Activated CD8-positive, alpha-beta memory T cell treated with anti-CD3 and anti-CD28 coated beads for 1 hour (primary cell): ENCODE measurements around the gene SLAMF8.
A peak's percentile ranks its signal among the peaks of the same experiment; 100 is the strongest.

Experiments used
- DNase-seq, 2 donors: peaks; one replicate each; pipeline ENCODE4 v3.0.0-alpha.2; 2020; ENCODE audit warnings: low read depth in 1 of 2; ENCODE audit errors: extremely low read depth in 1 of 2

The SLAMF8 gene

DNA sequence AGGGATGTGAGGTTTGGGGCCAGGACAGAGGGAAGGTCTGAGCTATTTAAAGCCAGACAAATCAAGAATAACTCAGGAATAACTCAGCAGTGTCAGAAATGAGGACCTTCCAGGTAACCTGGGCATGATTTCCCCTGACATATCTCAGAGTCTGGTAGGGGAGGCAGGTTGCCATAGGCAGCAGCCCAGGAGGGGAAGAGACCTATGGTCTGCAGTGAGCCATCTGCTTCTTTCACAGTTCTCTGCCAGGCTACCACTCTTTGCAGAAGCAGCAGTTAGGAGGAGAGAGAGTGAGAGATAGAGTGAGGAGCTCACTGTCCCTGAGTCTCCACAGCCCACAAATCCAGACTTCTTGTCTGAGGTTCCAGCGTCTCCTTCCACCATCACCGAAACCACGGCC is 42.1 kb downstream of the SLAMF8 start:
- DNase-seq: no peak

DNA sequence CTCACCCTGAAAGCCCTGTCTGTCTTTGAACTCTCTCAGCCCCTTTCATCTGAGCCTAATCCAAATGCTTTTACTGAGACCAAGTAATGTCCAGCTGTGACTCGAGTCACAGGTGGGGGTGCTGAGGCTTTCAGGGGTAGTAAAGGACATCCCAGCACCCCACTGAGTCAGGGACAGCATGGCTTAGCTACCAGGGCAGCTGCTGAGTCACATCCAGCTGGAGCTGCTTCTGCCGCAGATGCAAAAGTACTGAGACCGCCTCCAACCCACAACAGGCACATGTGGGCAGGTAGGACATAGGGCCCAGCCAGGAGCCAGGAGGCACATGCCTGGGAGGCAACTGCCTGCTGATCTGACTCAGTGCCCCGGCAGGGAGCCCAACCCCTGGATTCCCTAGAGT is 42.5 kb downstream of the SLAMF8 start:
- DNase-seq: no peak

DNA sequence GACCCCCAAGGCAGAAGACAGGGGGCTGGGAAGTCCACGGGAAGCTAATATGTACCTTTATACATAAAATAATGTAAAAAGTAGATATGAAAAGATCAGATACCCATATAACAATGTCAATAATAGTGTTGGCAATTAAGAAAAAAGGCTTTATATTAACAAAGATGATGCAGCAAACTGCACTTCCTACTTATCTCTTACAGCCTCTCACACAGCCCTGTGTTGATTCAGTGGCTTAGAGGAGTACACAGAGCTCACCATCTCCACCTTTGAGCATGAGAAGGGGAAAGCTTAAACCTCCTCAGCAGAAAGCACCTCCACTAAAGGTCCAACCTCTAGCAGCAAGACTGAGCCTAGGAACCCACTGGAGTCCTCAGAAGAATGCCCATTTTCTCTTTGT is 42.9 kb downstream of the SLAMF8 start:
- DNase-seq: no peak

- no peak for DNase-seq
Measured at GRCh38 chr1:159870704-159871103, 44.0 kb downstream of the SLAMF8 start.

DNA sequence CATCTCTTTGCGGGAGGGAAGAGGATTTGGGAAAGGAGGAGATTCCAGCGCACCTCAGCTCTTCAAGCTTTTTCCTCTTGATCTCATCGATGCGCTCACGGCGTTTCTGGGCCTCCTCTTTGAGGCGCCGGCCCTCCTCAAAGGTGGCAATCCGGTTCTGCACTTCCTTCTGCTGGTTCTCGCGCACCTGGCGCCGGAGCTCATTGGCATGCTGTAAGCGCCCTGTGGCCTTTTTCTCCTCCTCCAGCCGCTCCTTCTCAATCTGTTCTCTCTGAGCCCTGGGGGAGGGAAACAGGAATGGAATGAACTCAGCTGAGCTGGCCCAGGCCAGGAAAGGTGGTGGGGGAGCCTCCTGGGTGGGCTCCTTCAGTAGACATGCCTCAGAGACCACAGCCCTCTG is 46.2 kb downstream of the SLAMF8 start:
- no peak for DNase-seq

DNA sequence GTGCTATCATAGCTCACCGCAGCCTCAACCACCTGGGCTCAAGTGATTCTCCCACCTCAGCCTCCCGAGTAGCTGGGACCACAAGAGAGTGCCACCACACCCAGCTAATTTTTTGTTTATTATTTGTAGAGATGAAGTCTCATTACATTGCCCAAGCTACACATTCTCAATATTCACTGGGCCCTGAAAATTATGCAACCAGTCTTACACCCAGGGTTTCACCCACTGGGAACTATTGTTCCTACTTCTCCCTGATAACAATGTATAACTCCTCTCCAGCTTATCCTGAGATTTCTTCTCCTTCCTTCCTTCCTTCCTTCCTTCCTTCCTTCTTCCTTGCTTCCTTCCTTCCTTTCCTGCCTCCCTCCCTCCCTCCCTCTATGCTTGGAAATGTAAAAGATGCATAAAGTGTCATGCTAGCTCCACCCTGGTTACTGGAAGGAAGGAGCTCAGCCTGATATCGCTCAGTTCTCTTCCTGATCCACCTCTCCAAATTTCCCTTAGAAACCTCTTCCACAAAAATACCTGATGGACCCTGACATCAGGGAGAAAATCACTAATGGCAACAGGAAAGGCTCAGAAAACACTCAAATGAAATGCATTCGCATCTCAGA is 47.0 kb downstream of the SLAMF8 start:
- DNase-seq: no peak

- DNase-seq: no peak
Measured at GRCh38 chr1:159877695-159878444, 51.2 kb downstream of the SLAMF8 start.

DNA sequence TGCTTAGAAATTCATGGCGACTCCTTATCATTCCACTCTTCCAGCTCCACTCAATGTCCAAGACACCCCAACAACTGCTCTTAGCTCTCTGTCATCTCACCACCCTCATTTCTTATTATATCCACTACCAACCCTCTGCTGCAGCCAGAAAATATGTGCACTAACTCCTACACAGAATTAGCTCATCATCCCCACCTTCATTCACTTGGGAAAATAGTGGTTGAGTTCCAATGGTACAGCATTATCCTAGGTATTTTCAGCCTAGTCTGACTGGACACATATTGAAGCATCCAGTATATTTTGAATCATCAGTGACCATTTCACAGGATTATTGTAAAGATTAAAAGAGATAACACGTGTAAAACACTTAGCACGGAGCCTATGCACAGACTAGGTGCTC is 52.5 kb downstream of the SLAMF8 start:
- DNase-seq: no peak

- DNase-seq: no peak
Measured at GRCh38 chr1:159879977-159880376, 53.3 kb downstream of the SLAMF8 start.

DNA sequence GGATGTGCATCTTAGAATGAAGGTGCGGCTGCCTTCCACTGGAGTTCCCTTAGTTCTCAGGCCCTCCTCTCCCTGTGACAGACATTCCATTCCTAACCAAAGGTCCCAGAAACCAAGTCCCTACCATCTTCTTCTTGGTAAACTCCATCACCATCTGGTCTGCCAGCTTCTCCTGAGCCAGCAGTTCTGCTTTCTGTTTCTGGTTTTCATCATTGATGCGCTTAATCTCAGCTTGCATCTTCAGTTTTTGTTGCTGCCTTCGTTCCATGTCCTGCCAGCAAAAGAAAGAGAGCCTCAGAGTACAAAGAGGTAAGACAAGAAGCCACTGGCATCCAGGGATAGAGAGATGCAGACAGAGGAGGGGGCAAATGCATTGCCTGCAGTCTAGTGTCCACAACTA is 53.8 kb downstream of the SLAMF8 start:
- DNase-seq: no peak

- DNase-seq: peak in 1 of 2 donors; percentile 9
Measured at GRCh38 chr1:159881622-159882526, 55.2 kb downstream of the SLAMF8 start.

- no peak for DNase-seq
Measured at GRCh38 chr1:159882527-159882862, 55.8 kb downstream of the SLAMF8 start.

DNA sequence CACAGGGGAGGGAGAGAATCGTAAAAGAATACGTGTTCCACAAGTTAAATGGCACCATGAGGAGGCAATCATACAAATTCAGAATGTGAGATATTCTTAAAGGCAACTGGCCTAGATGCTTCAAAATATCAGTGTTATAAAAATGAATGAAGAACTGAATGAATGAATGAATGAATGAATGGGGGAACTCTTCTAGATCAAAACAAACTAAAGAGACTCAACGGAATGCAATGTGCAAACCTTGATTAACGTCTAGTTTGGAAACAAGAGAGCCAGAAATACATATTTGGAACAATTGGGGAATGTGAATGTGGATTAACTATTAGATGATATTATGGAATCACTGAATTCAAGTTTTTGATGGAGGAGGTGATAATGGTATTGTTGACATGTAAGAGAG is 56.5 kb downstream of the SLAMF8 start:
- DNase-seq: no peak

DNA sequence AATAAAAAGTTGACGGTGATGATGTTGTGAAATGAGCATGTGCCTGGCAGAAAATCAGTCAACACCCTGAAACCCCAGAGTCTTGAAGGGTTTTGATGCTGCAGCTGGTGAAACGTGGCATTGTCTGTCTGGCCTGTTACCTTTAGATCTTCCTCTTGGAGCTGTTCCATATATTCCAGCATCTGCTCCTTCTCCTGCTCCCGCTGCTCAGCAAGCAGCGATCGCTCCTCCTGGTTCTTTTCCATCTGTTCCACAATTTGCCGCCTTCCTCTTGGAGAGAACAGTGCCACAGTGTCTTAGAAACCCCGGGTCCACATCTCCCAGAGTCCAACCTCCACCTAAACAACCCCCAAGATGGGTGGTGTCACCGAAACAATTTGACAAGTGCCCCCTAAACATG is 57.6 kb downstream of the SLAMF8 start:
- no peak for DNase-seq
